Skeletal muscle tissue (tissue), 4 donors: ENCODE measurements around the gene CPN1. TPM values are rescaled to one million over a fixed set of nuclear protein-coding genes. Genes with fewer than 3 reads are reported as not detected.
"Not testable (repeated sequence)": the region's sequence is repeated elsewhere in the genome, so short reads cannot be mapped to it uniquely, and the experiment has no call there.

ENCODE experiments used
- H3K27ac ChIP-seq: one replicate; pipeline ENCODE4 v1.7.0; 2013; ENCODE audit warnings: mild to moderate bottlenecking, low read depth, low read length, inconsistent platforms
- H3K27me3 ChIP-seq, 3 donors: one replicate each; pipeline ENCODE4 v1.7.0; 2013; ENCODE audit warnings: low read length in 3 of 3; ENCODE audit not compliant: control insufficient read depth in 3 of 3, insufficient read depth in 3 of 3
- H3K36me3 ChIP-seq, 3 donors: one replicate each; pipeline ENCODE4 v1.7.0; 2013; ENCODE audit warnings: low read length in 3 of 3; ENCODE audit not compliant: control insufficient read depth in 3 of 3, insufficient read depth in 3 of 3
- H3K4me1 ChIP-seq, 3 donors: one replicate each; pipeline ENCODE4 v1.7.0; 2013; ENCODE audit warnings: low read length in 3 of 3, mild to moderate bottlenecking in 3 of 3; ENCODE audit not compliant: control insufficient read depth in 3 of 3, insufficient read depth in 3 of 3
- H3K4me3 ChIP-seq, 3 donors: one replicate each; pipeline ENCODE4 v1.7.0; 2013; ENCODE audit warnings: low read length in 3 of 3
- H3K9ac ChIP-seq, 3 donors: one replicate each; pipeline ENCODE4 v1.7.0; 2013; ENCODE audit warnings: low read length in 3 of 3, mild to moderate bottlenecking in 3 of 3, moderate library complexity in 2 of 3, low read depth in 1 of 3
- H3K9me3 ChIP-seq, 3 donors: one replicate each; pipeline ENCODE4 v1.7.0; 2013; ENCODE audit warnings: low read length in 3 of 3; ENCODE audit not compliant: control insufficient read depth in 3 of 3
- total RNA-seq: library from RNA; depleted of rRNA; stranded (reverse); fragments of >200 nt; gene quantifications from one replicate; pipeline ENCODE4 v1.2.3, GENCODE V29; 2014
- donor health status: Osteomylitis.

The CPN1 gene
- total RNA-seq, 1 donor from 2014 or later, result not detected

DNA sequence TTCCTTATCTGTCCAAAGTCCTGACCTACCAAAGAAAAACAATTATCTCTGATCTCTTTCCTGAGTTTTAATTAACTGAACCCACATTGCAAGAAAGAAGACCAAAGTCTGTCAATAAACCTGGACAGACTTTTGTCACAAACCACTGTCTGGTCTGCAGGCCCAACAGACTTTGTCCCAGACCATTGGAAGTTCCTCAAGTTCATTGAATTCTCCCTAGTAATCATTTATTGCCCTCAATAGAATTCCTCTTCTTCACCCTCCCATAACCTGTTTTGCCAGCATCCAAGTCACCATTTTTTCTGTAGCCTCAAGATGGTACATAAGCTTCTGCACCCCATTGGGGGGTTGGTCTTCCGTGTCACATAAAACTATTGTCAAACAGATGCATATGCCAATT lies 68.0 kb downstream of the CPN1 start:
- Histone ChIP-seq H3K27me3 (no peaks in the 10 kb centered on the region), H3K27ac (no peak overlapping the region), H3K9me3 (no peaks in the 10 kb centered on the region), H3K9ac (no peak overlapping the region), H3K36me3 (no peaks in the 10 kb centered on the region), H3K4me1 (peaks cover 3 to 12% (median 10%) of the 10 kb centered on the region in 3 donors), H3K4me3 (no peak overlapping the region)

- not testable (repeated sequence) for H3K27ac ChIP-seq, H3K27me3 ChIP-seq
Measured at GRCh38 chr10:100011906-100012305, 69.8 kb downstream of the CPN1 start.

DNA sequence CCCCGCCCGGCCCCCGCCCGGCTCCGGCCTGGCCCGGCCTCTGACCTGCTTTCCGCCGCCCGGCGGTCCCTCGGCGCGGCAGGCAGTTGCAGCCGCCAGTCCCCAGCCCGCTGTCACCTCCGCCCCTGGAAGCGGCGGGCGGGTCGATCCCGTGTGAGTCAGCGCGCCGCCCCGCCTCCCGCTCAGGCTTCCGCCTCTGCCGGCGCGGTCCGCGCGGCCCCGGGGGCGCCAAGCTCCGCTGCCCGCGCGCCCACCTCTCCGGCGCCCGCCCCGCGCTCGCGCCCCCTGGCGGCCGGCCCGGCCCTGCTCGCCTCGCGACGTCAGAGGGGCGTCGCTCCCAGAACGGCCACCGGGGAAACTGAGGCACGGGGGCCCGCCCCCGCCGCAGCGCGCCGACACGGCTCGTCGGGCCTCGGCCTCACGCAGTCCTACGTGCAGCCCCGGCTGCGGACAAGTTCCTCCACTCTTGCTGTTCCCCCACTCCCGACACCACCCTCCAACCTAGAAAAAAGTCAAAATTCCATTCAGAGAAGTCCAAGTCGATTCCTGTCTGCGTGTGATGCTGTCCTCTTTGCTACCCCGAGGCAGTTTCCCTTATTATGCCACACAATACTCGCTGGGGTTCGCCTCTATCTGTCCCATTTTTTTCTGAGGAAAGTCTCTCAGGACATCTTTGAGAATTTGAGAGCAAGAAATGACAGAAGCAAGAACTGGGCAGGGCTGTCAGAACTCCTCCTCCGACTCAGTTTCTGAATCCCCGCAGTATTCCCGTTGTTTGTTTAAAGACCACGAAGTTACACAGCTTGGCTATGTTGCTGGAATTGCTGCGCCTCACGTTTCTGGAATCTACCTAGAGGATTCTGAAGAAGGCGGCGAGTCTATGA lies 71.6 kb downstream of the CPN1 start, which contains the start of gene DNMBP:
DNMBP (minus strand) TSS at position 155 of the 884 bp plus-strand sequence. CDS start 37,823 bp downstream, outside the sequence.
- Histone ChIP-seq H3K9ac (peak within 1 kb of the TSS; percentile 88 to 96 (median 93)), H3K27me3 (no peaks in the 10 kb centered on the region), H3K27ac (peak within 1 kb of the TSS; percentile 81), H3K4me3 (peak within 1 kb of the TSS; percentile 89 to 98 (median 96)), H3K9me3 (no peaks in the 10 kb centered on the region), H3K36me3 (no peaks in the 10 kb centered on the region), H3K4me1 (peaks cover 27 to 42% (median 36%) of the 10 kb centered on the region in 3 donors)

More at GRCh38 chr10:100011906-100012305, 69.8 kb downstream of the CPN1 start:
- not testable (repeated sequence) for H3K9ac ChIP-seq, H3K9me3 ChIP-seq, H3K4me3 ChIP-seq, H3K36me3 ChIP-seq
- H3K4me1 ChIP-seq, result peaks cover 16 to 26% (median 26%) of the 10 kb centered on the region in 3 donors

DNA sequence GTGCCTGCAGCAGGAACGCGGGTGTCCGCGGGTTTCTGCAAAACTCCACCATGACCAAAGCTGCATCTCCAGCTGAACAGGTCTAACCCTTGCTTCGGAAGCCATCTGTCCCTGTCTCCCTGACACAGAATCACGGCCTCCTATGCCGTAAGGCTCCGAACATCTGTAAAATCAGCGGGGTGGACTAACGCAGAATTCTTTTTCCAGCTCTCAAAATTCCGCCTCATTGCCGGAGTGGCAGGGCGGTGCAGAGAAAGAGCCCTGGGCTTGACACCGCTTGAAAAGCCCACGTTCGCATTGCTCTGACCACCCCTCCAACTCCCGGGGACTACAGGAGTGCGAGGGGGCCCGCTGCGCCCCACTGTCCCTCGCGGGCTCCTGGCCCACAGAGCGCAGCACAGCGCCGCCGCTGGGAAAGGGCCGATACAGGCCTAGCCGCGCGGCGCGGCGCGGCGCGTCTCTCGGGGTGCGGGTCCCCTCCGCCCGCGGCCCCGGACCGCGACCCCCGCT lies 72.3 kb downstream of the CPN1 start:
- no peaks in the 10 kb centered on the region for H3K27me3 ChIP-seq
- H3K4me1 ChIP-seq, result peaks cover 27 to 43% (median 36%) of the 10 kb centered on the region in 3 donors

GRCh38 chr10:100008708-100009282 lies 72.9 kb downstream of the CPN1 start:
- peak overlapping the region; percentile 88 to 96 (median 93) for H3K9ac ChIP-seq
- no peaks in the 10 kb centered on the region for H3K36me3 ChIP-seq
- peak overlapping the region; percentile 89 to 98 (median 96) for H3K4me3 ChIP-seq
- H3K27ac ChIP-seq, result peak overlapping the region; percentile 65
- no peaks in the 10 kb centered on the region for H3K9me3 ChIP-seq
- H3K4me1 ChIP-seq, result peaks cover 27 to 43% (median 36%) of the 10 kb centered on the region in 3 donors
- H3K27me3 ChIP-seq, result no peaks in the 10 kb centered on the region

More for the DNA sequence above, 72.3 kb downstream of the CPN1 start:
- H3K9me3 ChIP-seq, result no peaks in the 10 kb centered on the region
- no peaks in the 10 kb centered on the region for H3K36me3 ChIP-seq
- peak overlapping the region; percentile 89 to 98 (median 96) for H3K4me3 ChIP-seq
- H3K27ac ChIP-seq, result peak overlapping the region; percentile 65
- peak overlapping the region; percentile 88 to 96 (median 93) for H3K9ac ChIP-seq

GRCh38 chr10:100008142-100008522 lies 73.5 kb downstream of the CPN1 start:
- Histone ChIP-seq H3K4me1 (peaks cover 27 to 46% (median 36%) of the 10 kb centered on the region in 3 donors), H3K9ac (peak overlapping the region in 1 of 3 donors; percentile 93), H3K4me3 (peak overlapping the region; percentile 89 to 98 (median 96)), H3K36me3 (no peaks in the 10 kb centered on the region), H3K9me3 (no peaks in the 10 kb centered on the region), H3K27ac (no peak overlapping the region), H3K27me3 (no peaks in the 10 kb centered on the region)

DNA sequence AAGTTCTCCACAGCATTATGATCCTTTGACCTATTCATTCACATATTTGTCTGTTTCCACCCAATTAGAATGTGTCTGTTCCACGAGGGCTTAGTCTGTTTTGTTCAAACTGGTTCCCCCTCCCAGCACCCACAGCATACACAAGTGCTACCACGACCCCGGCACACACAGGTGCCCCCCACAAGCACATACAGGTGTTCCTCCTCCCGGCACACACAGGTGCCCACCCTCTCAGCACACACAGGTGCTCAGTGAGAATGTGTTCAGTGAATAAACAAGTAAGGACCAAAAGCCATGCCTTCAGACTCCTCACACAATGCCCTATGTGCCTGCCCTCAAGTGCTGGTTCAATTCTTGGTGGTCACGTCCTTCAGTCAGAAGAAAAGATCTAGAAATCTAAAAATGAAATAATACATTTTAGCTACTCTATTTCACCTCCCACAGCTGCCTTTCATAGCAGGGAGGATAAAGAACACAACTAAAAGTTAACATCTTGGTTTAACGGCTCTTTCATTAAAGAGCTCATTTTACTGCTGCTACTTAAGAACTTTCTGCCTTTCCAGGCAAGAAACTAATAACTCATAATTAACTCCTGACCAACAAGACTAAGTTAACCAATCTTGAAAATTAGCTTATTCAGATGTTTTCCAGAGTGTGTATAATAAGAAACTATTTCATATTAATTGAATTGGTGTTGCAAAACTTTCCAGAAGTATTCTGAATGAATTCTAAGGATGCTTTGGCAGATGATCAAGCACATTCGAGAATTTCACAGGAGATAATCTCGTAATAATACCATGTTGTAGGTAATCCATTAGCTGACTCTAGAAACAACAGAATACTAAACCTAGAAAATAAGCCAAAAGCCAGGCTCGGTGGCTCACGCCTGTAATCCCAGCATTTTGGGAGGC lies 74.2 kb downstream of the CPN1 start:
- Histone ChIP-seq H3K27ac (peak overlapping the region; percentile 44), H3K4me3 (peak overlapping the region; percentile 89 to 98 (median 96)), H3K4me1 (peaks cover 27 to 48% (median 36%) of the 10 kb centered on the region in 3 donors)

DNA sequence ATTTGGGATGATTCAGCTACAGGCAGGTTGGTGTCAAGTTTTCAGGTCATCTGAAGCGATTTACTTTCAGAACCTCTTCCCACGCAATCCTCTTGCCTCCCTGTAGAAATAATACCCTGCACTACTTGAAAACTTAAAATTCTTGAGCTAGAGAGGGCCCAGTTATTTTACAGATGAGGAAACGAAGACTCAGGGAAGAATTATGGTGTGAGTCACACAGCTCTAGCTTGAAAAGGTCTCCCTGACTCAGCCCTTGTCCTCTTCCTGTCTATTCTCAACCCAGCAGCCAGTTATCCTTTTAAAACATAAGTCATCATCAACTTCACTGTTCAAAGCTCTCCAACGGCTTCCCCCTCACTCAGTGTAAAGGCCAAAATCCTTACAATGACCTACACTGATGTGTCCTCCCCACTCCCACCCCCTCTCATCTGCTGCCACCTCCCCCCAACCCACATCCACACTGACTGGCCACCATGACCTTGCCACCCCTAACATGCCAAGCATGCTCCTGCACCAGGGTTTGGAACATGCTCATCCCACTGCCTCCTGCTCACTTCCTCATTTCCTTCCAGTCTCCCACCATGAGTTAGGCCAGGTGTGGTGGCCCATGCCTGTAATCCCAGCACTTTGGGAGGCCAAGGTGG lies 75.3 kb downstream of the CPN1 start:
- Histone ChIP-seq H3K36me3 (no peaks in the 10 kb centered on the region), H3K9ac (no peak overlapping the region), H3K4me1 (peaks cover 30 to 48% (median 40%) of the 10 kb centered on the region in 3 donors), H3K27me3 (no peaks in the 10 kb centered on the region), H3K9me3 (no peaks in the 10 kb centered on the region), H3K27ac (peak overlapping the region; percentile 44), H3K4me3 (peak overlapping the region in 1 of 3 donors; percentile 9)

More for the DNA sequence above, 74.2 kb downstream of the CPN1 start:
- H3K9ac ChIP-seq, result no peak overlapping the region
- H3K36me3 ChIP-seq, result no peaks in the 10 kb centered on the region
- H3K27me3 ChIP-seq, result no peaks in the 10 kb centered on the region
- no peaks in the 10 kb centered on the region for H3K9me3 ChIP-seq
